Coronary artery (tissue), 2 donors: ENCODE measurements around the gene MOCS2.
A peak's percentile ranks its signal among the peaks of the same experiment; 100 is the strongest.

Source experiments
- DNase-seq: peaks from one replicate; pipeline ENCODE4 v3.0.0-alpha.2; 2017; ENCODE audit warnings: low spot score
- H3K27ac ChIP-seq, 2 donors: fragments of 200-600 bp; sonication (generic); one replicate each; pipeline ENCODE4 v1.5.1; 2016 to 2019
- H3K4me3 ChIP-seq: fragments of 200-600 bp; sonication (generic); 2 replicates; pipeline ENCODE4 v1.5.1; 2016; ENCODE audit warnings: mild to moderate bottlenecking, moderate library complexity
- TF ChIP-seq, protein P1 (sequence below): fragments of 200-600 bp; sonication (generic); IDR thresholded peaks from one replicate; pipeline ENCODE4 v1.5.1; 2019; ENCODE audit warnings: antibody characterized with exemption

The MOCS2 gene, protein sequence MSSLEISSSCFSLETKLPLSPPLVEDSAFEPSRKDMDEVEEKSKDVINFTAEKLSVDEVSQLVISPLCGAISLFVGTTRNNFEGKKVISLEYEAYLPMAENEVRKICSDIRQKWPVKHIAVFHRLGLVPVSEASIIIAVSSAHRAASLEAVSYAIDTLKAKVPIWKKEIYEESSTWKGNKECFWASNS

DNA sequence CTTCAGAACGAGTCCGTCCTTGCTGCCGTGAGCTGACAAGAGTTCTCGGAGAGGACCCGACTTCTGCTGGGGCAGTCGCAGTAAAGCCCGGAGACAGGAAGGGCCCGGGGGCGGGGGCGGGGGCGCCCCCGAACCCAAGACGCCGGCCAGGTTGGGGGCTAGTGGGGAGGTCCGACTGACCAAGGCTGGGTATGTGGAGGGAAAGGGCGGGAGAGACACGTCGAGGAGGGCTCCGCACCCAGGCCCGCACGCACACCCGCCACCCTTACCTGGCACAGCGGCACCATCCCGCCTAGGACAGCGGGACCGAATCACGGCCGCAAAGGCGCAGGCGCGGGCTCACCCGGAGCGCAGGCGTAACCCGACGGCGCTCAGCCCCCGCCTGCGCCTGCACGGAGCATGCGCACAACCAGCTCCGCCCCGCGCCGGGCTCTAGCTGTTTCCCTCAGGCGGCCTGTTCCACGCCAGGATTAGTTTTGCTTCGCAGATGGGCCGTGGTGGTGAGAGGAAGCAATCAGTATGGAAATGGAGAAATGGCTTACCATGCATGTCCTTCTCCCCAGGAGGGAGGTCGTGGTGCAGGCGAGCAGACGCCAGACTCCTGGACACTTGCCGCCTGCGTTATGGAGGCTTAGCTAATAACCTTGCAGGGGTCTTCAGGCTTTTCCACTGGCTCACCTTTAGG lies at the start of gene MOCS2:
Gene MOCS2 (minus strand): TSS at position 315 of the 685 bp plus-strand sequence. CDS start 2,583 bp downstream, outside the sequence.
- Histone ChIP-seq H3K27ac (peak within 1 kb of the TSS; percentile 72 to 86), H3K4me3 (peak within 1 kb of the TSS; percentile 84)
- DNase-seq = peak; percentile 90
- TF ChIP-seq, protein P1, sequence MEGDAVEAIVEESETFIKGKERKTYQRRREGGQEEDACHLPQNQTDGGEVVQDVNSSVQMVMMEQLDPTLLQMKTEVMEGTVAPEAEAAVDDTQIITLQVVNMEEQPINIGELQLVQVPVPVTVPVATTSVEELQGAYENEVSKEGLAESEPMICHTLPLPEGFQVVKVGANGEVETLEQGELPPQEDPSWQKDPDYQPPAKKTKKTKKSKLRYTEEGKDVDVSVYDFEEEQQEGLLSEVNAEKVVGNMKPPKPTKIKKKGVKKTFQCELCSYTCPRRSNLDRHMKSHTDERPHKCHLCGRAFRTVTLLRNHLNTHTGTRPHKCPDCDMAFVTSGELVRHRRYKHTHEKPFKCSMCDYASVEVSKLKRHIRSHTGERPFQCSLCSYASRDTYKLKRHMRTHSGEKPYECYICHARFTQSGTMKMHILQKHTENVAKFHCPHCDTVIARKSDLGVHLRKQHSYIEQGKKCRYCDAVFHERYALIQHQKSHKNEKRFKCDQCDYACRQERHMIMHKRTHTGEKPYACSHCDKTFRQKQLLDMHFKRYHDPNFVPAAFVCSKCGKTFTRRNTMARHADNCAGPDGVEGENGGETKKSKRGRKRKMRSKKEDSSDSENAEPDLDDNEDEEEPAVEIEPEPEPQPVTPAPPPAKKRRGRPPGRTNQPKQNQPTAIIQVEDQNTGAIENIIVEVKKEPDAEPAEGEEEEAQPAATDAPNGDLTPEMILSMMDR = no peak

DNA sequence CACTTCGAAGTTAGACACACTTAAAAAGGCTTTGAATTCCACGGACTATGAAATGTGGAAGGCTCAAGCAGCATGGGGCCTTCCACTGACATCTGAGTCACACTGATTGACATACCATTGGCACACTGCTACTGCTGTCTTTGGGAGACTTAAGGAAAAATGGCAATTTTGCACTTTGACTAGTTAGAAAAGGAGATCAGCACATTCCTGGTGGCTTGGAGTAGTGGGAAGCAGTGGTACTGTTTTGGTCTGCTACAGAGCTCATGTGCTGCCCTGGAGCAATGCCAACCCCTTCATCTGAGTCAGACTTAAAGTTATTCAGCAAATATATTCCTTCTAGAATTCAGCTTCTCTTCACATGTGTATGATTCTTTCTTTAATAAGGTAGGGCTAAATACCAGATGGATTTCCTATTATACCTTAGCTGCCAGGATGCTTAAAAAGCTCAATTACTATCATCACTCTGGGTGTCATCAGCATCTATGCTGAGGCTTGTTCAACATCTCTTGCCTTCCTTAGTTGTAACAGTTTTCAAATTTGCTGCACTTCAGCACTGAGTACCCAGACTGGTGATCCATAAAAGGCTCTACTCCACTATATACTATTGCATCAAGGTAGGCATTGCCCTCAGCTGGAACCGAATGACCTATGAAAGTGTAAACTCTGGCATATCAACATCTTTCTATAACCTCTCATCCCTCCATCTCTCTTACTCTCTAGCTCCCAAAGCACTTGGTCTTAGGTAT lies 42.3 kb upstream of the MOCS2 start:
- Histone ChIP-seq H3K4me3 (no peak overlapping the region), H3K27ac (no peak overlapping the region)
- no peak for DNase-seq
- TF ChIP-seq, protein P1 = no peak

DNA sequence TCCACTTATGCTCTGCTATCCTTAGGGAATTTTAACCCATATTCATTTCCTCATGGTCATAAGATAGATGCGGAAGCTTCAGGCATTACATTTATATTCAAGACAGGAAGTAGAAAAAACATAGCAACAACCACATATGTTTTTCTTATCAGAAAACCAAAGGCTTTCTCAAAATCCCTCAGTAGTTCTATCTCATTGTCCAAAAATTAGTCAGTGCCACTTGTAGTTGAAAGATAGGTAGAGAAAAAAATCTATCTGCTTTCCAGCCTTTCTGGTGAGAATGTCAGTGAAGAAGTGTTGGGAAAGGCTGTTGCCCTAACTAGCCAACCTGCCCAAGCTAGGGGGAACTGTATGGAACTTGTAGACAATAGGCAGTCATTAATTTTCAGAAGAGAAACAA lies 23.5 kb upstream of the MOCS2 start:
- TF ChIP-seq, protein P1 = no peak
- Histone ChIP-seq H3K4me3 (no peak overlapping the region), H3K27ac (no peak overlapping the region)
- no peak for DNase-seq

DNA sequence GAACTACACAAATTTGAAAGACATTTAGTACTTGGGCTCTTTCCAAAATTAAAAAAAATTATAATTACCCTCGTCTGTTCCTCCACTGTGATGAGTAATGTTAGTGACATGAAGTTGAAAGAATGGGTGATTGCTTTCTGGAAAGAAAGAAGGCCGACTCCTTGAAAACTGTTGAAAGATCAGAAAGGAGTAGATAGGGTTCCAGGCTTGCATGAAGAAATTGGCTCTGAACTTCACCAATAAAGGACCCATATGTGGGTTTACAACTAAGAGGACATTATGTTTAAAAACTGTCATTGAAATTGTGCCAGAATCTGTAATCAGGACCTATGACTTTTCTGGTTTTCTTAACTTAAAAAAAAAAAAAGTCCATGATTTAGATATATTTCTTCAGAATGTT lies 20.7 kb upstream of the MOCS2 start:
- Histone ChIP-seq H3K4me3 (no peak overlapping the region), H3K27ac (no peak overlapping the region)
- TF ChIP-seq, protein P1 = no peak
- DNase-seq = no peak

DNA sequence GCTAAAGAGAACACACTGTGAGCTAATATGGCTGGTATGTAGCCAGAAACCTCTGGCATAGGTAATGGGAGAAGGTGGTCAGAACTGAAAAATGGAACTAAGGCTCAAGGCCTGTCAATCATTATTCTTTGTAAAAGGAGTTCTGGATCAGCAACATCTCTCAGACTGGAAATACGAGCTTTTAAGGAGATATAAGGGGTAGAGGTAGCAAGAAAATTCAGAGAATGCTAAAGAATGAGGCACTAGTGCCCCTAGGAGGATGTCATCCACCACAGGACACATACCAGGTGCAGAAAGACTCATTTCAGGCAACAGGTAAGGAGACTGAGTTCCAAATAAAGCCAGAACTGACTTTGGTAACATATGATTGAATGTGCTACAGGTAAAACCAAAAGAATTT lies 18.9 kb upstream of the MOCS2 start:
- Histone ChIP-seq H3K4me3 (no peak overlapping the region), H3K27ac (no peak overlapping the region)
- TF ChIP-seq, protein P1 = no peak
- no peak for DNase-seq

DNA sequence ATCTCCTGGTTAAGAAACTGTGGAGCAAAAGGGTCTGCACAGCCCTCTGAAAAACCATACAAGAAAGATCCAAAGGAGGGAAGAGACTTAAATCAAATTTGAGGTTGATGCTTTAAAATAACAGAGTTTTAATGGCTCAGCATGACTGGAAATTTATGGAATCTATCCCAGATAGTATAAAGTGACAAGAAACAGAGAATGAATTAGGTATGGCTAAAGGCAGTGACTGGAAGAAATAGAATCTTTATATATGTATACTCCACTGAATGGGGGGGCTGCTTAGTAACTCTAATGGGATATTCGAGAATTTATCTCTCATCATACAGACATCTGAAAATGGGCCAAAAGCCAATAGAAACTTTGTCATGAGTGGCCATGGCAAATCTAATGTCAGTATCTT lies 17.6 kb upstream of the MOCS2 start:
- Histone ChIP-seq H3K4me3 (no peak overlapping the region), H3K27ac (no peak overlapping the region)
- no peak for DNase-seq
- TF ChIP-seq, protein P1 = no peak
